SK-N-SH (cell line): ENCODE data around the gene RIC3. TPM values are rescaled to one million over a fixed set of nuclear protein-coding genes. Genes with fewer than 3 reads are reported as not detected.

ENCODE experiments used
- CTCF ChIA-PET: fragments of 300-600, 350-600 bp; formaldehyde crosslinking; extraction: SDS; loops from one replicate; lab custom pipeline; 2021; lab: Yijun Ruan, JAX
- POLR2A ChIA-PET: fragments of 350-600 bp; sonication (Branson Sonifier 250); formaldehyde crosslinking; extraction: SDS; loops from one replicate; lab custom pipeline; 2020; ENCODE audit warnings: antibody characterized with exemption, inconsistent platforms; lab: Yijun Ruan, JAX
- DNase-seq: peaks from one replicate; pipeline ENCODE4 v3.0.0; 2012
- H2AFZ ChIP-seq: fragments of 200-600 bp; sonication (generic); 2 replicates; pipeline ENCODE4 v1.8.1; 2016; ENCODE audit warnings: antibody characterized with exemption, mild to moderate bottlenecking, low read depth
- H3F3A ChIP-seq: fragments of 200-600 bp; sonication (generic); replicated peaks from 2 replicates; pipeline ENCODE3; 2016; ENCODE audit warnings: antibody characterized with exemption, mild to moderate bottlenecking; ENCODE audit not compliant: insufficient read depth
- H3K27ac ChIP-seq, 2 experiments: fragments of 200-500 bp in 1 of 2; fragments of 200-600 bp in 1 of 2; sonication (Bioruptor generic) in 1 of 2; sonication (generic), shearing (Covaris generic) in 1 of 2; 2 replicates each; pipeline versions ENCODE4 v1.5.1 to v1.6.1; 2014 to 2016; ENCODE audit warnings: low read depth in 2 of 2, inconsistent platforms in 1 of 2, low read length in 1 of 2, mild to moderate bottlenecking in 1 of 2, mixed read lengths in 1 of 2
- H3K27me3 ChIP-seq: fragments of 200-600 bp; sonication (generic), shearing (Covaris generic); 2 replicates; pipeline ENCODE4 v1.6.1; 2016; ENCODE audit warnings: mixed run types; ENCODE audit not compliant: insufficient read depth
- H3K36me3 ChIP-seq, 2 experiments: fragments of 200-500 bp in 1 of 2; fragments of 200-600 bp in 1 of 2; sonication (Bioruptor generic) in 1 of 2; sonication (generic) in 1 of 2; replicated peaks in 1 of 2; 2 replicates each; pipeline versions ENCODE3 to v1.5.1; 2014 to 2016; ENCODE audit warnings: low read length in 1 of 2, mild to moderate bottlenecking in 1 of 2; ENCODE audit not compliant: insufficient read depth in 2 of 2, control insufficient read depth in 1 of 2
- H3K4me1 ChIP-seq, 2 experiments: fragments of 200-500 bp in 1 of 2; fragments of 200-600 bp in 1 of 2; sonication (Bioruptor generic) in 1 of 2; sonication (generic), shearing (Covaris generic) in 1 of 2; 2 replicates each; pipeline versions ENCODE4 v1.5.1 to v1.6.1; 2014 to 2016; ENCODE audit warnings: low read depth in 1 of 2, low read length in 1 of 2, mixed run types in 1 of 2; ENCODE audit not compliant: insufficient read depth in 2 of 2, control insufficient read depth in 1 of 2
- H3K4me2 ChIP-seq: fragments of 200-600 bp; sonication (generic), shearing (Covaris generic); 2 replicates; pipeline ENCODE4 v1.6.1; 2017; ENCODE audit warnings: mixed run types
- H3K4me3 ChIP-seq, 2 experiments: fragments of 200-500 bp in 1 of 2; fragments of 200-600 bp in 1 of 2; sonication (Bioruptor generic) in 1 of 2; sonication (generic), shearing (Covaris generic) in 1 of 2; 2 replicates each; pipeline versions ENCODE4 v1.5.1 to v1.8.1; 2014 to 2016; ENCODE audit warnings: low read depth in 2 of 2, inconsistent platforms in 1 of 2, low read length in 1 of 2, mild to moderate bottlenecking in 1 of 2, mixed read lengths in 1 of 2, moderate library complexity in 1 of 2
- H3K79me2 ChIP-seq: fragments of 200-600 bp; sonication (generic); 2 replicates; pipeline ENCODE4 v1.8.1; 2017; ENCODE audit warnings: mild to moderate bottlenecking; ENCODE audit not compliant: insufficient read depth
- H3K9ac ChIP-seq: fragments of 200-600 bp; sonication (generic); 2 replicates; pipeline ENCODE4 v1.6.1; 2017; ENCODE audit warnings: mixed run types
- H3K9me2 ChIP-seq: fragments of 200-600 bp; sonication (generic); 2 replicates; pipeline ENCODE4 v1.6.1; 2017; ENCODE audit warnings: mixed run types
- H3K9me3 ChIP-seq: fragments of 200-600 bp; sonication (generic); 2 replicates; pipeline ENCODE4 v1.6.1; 2017; ENCODE audit warnings: mixed run types, mild to moderate bottlenecking, moderate library complexity
- H4K20me1 ChIP-seq: fragments of 200-600 bp; sonication (generic); 2 replicates; pipeline ENCODE4 v1.6.1; 2017; ENCODE audit warnings: mild to moderate bottlenecking, mixed run types; ENCODE audit not compliant: insufficient read depth
- EP300 ChIP-seq, 2 experiments: IDR thresholded peaks; 2 replicates each; pipeline versions ENCODE4 v1.4.0 to v1.6.1; 2012; ENCODE audit warnings: borderline replicate concordance in 1 of 2, low read depth in 1 of 2, low read length in 1 of 2
- GABPA ChIP-seq: IDR thresholded peaks from 2 replicates; pipeline ENCODE4 v1.4.0; 2012; ENCODE audit warnings: low read depth, mild to moderate bottlenecking
- GATA2 ChIP-seq: sonication (generic); formaldehyde crosslinking; IDR thresholded peaks from 2 replicates; pipeline ENCODE4 v1.5.0; 2020; ENCODE audit warnings: mild to moderate bottlenecking, missing genetic modification reagents
- JUND ChIP-seq: IDR thresholded peaks from 2 replicates; pipeline ENCODE4 v1.4.0; 2012
- NFIC ChIP-seq: IDR thresholded peaks from 2 replicates; pipeline ENCODE4 v1.4.0; 2012; ENCODE audit warnings: borderline replicate concordance
- PBX3 ChIP-seq: IDR thresholded peaks from 2 replicates; pipeline ENCODE4; 2012
- POLR2AphosphoS5 ChIP-seq: IDR thresholded peaks from 2 replicates; pipeline ENCODE4 v1.6.1; 2012; ENCODE audit warnings: low read depth, low read length
- RAD21 ChIP-seq: IDR thresholded peaks from 2 replicates; pipeline ENCODE4 v1.6.1; 2012; ENCODE audit warnings: mild to moderate bottlenecking, low read length
- RCOR1 ChIP-seq: fragments of 150-350 bp; IDR thresholded peaks from 2 replicates; pipeline ENCODE4 v1.6.1; 2017; ENCODE audit warnings: antibody characterized with exemption, low read length
- RXRA ChIP-seq: IDR thresholded peaks from 2 replicates; pipeline ENCODE4 v1.4.0; 2012; ENCODE audit warnings: low read depth, mild to moderate bottlenecking, borderline replicate concordance
- SMC3 ChIP-seq: IDR thresholded peaks from 2 replicates; pipeline ENCODE4 v1.6.1; 2012; ENCODE audit warnings: low read depth, low read length, improper control_type of control experiment
- TCF12 ChIP-seq: IDR thresholded peaks from 2 replicates; pipeline ENCODE4 v1.4.0; 2012
- TEAD4 ChIP-seq: IDR thresholded peaks from 2 replicates; pipeline ENCODE4 v1.4.0; 2012; ENCODE audit warnings: mild to moderate bottlenecking, borderline replicate concordance; ENCODE audit not compliant: insufficient read depth
- WGBS: methylation state at CpG from one replicate; pipeline ENCODE4 v1.1.6; 2017; ENCODE audit warnings: low lambda C conversion rate; 5-methylcytosine and 5-hydroxymethylcytosine counted together
- polyA plus RNA-seq, 3 experiments: library from polyadenylated mRNA; depleted of rRNA; stranded (reverse); fragments of >200 nt; gene quantifications; 2 replicates each; pipeline ENCODE4 v1.2.3, GENCODE V29; 2012
- TF ChIP-seq, protein P1 (sequence below): IDR thresholded peaks from 2 replicates; pipeline ENCODE4 v1.6.1; 2012; ENCODE audit warnings: mild to moderate bottlenecking, low read depth, low read length, moderate library complexity
- TF ChIP-seq, protein P2 (sequence below): IDR thresholded peaks from 2 replicates; pipeline ENCODE4 v1.4.0; 2012; ENCODE audit warnings: low read depth, borderline replicate concordance

The RIC3 gene
- polyA plus RNA-seq, 1 of the 3 experiments (the other 2 are of a cell fraction) = 0.54 TPM

DNA sequence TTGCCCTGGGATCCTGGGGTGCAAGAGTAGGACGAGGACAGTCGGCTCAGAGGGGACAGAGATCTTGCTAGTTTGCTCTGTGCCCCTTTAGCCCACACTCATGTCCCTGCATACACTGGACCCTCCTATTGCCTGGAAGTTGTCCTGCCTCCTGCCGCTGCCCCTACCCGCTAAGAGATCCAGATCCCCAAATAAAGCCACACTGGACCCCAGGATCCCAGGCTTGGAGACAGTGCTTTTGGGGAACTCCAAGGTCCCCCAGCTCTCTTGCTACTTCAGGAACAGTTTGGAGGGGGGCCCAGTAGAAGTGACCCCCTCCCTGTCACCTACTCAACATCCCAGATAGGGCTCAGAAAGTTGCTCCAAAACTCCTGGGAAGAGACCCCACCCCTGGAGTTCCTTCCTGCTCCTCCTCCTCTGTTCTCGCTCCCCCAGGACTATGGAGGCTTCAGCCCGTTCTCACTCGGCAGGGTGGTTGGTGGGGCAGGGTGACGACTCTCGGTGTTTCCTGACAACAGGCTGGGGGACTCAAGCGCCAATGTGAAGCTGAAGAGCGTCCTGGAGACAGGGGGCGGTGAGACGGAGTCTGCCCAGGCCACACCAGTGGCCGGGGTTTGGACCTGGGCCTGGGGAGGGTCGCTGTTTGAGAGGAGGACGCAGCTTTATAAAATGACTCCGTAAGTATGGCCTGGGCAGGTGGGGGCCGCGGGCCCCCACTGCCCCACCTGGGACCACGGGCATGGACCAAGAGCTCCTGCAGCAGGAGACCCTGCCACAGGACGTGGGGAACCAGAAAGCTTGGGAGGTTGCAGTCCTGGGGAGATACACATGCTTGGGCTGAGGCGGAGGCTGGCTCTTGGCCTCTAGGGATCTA lies 107.0 kb downstream of the RIC3 start:
- Histone ChIP-seq H2AFZ (no peak overlapping the region), H3F3A (no peaks in the 10 kb centered on the region), H3K27me3 (no peaks in the 10 kb centered on the region), H3K4me3 (no peak overlapping the region), H4K20me1 (no peaks in the 10 kb centered on the region), H3K9me3 (no peaks in the 10 kb centered on the region), H3K4me1 (peaks cover 0 to 45% of the 10 kb centered on the region in 2 experiments; a peak in 1 of 4 replicates), H3K27ac (no peak overlapping the region), H3K79me2 (no peaks in the 10 kb centered on the region), H3K9ac (no peak overlapping the region), H3K4me2 (no peak overlapping the region), H3K36me3 (no peaks in the 10 kb centered on the region), H3K9me2 (no peaks in the 10 kb centered on the region)
- TF ChIP-seq, protein P1, sequence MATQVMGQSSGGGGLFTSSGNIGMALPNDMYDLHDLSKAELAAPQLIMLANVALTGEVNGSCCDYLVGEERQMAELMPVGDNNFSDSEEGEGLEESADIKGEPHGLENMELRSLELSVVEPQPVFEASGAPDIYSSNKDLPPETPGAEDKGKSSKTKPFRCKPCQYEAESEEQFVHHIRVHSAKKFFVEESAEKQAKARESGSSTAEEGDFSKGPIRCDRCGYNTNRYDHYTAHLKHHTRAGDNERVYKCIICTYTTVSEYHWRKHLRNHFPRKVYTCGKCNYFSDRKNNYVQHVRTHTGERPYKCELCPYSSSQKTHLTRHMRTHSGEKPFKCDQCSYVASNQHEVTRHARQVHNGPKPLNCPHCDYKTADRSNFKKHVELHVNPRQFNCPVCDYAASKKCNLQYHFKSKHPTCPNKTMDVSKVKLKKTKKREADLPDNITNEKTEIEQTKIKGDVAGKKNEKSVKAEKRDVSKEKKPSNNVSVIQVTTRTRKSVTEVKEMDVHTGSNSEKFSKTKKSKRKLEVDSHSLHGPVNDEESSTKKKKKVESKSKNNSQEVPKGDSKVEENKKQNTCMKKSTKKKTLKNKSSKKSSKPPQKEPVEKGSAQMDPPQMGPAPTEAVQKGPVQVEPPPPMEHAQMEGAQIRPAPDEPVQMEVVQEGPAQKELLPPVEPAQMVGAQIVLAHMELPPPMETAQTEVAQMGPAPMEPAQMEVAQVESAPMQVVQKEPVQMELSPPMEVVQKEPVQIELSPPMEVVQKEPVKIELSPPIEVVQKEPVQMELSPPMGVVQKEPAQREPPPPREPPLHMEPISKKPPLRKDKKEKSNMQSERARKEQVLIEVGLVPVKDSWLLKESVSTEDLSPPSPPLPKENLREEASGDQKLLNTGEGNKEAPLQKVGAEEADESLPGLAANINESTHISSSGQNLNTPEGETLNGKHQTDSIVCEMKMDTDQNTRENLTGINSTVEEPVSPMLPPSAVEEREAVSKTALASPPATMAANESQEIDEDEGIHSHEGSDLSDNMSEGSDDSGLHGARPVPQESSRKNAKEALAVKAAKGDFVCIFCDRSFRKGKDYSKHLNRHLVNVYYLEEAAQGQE = no peak
- TF ChIP-seq PBX3 = no peak
- TF ChIP-seq TEAD4 = no peak
- no peak for TF ChIP-seq EP300 (IDR thresholded peaks at IDR 0.05; ENCODE audit: borderline replicate concordance in 1 of 2, low read depth in 1 of 2, low read length in 1 of 2)
- TF ChIP-seq NFIC = no peak
- no peak for TF ChIP-seq GABPA
- no peak for TF ChIP-seq RAD21
- no peak for TF ChIP-seq RCOR1
- no peak for TF ChIP-seq POLR2AphosphoS5
- TF ChIP-seq SMC3 = no peak
- TF ChIP-seq, protein P2, sequence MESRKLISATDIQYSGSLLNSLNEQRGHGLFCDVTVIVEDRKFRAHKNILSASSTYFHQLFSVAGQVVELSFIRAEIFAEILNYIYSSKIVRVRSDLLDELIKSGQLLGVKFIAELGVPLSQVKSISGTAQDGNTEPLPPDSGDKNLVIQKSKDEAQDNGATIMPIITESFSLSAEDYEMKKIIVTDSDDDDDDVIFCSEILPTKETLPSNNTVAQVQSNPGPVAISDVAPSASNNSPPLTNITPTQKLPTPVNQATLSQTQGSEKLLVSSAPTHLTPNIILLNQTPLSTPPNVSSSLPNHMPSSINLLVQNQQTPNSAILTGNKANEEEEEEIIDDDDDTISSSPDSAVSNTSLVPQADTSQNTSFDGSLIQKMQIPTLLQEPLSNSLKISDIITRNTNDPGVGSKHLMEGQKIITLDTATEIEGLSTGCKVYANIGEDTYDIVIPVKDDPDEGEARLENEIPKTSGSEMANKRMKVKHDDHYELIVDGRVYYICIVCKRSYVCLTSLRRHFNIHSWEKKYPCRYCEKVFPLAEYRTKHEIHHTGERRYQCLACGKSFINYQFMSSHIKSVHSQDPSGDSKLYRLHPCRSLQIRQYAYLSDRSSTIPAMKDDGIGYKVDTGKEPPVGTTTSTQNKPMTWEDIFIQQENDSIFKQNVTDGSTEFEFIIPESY = no peak
- no peak for TF ChIP-seq GATA2 (CRISPR knock-in tag)
- no peak for TF ChIP-seq RXRA
- TF ChIP-seq TCF12 = no peak
- no peak for TF ChIP-seq JUND
- POLR2A ChIA-PET = no interaction called here
- CTCF ChIA-PET = interaction anchor here (0.6 to 2.2 kb wide), 4 partner anchors 9 to 28 kb away, joined by 3 to 14 read pairs (median 4); no protein-coding TSS in a partner anchor
- DNase-seq = no peak
- WGBS = 99% methylated on average over 15 of the region's 22 CpGs
